Thyroid gland (tissue), 4 donors: Measurements from ENCODE around the gene UBN1.

Experiments
- POLR2A ChIP-seq, 2 donors: fragments of 450-650 bp; IDR thresholded peaks; one replicate each; pipeline ENCODE4 v1.6.1; 2017; ENCODE audit warnings: antibody characterized with exemption in 2 of 2, mild to moderate bottlenecking in 2 of 2, moderate library complexity in 1 of 2
- TF ChIP-seq, protein P1 (sequence below), 6 experiments: fragments of 200-600 bp in 3 of 6; fragments of 450-650 bp in 3 of 6; sonication (generic) in 3 of 6; IDR thresholded peaks; one replicate each; pipeline ENCODE4 v1.5.1; 2016 to 2019; ENCODE audit warnings: antibody characterized with exemption in 6 of 6, mild to moderate bottlenecking in 2 of 6, inconsistent platforms in 1 of 6, moderate library complexity in 1 of 6

DNA sequence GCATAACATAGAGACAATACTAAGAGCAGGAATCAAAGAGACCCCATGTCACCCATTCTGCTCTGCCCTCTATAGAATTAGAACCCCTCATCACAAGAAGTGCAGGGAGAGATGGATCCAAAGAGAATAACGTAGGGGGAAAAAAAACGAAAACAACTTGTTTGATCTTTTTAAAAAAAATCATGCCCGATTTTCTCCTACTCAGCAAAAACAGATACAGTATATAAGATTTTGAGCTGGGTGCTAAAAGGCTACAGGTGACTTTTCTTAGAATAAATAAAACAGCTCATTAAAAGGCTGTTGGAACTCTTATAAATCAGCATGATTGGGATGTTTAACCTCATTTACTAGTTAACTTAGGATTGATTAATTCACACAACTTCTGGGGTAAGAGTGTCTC is 17.4 kb downstream of the UBN1 start:
- TF ChIP-seq, protein P1, sequence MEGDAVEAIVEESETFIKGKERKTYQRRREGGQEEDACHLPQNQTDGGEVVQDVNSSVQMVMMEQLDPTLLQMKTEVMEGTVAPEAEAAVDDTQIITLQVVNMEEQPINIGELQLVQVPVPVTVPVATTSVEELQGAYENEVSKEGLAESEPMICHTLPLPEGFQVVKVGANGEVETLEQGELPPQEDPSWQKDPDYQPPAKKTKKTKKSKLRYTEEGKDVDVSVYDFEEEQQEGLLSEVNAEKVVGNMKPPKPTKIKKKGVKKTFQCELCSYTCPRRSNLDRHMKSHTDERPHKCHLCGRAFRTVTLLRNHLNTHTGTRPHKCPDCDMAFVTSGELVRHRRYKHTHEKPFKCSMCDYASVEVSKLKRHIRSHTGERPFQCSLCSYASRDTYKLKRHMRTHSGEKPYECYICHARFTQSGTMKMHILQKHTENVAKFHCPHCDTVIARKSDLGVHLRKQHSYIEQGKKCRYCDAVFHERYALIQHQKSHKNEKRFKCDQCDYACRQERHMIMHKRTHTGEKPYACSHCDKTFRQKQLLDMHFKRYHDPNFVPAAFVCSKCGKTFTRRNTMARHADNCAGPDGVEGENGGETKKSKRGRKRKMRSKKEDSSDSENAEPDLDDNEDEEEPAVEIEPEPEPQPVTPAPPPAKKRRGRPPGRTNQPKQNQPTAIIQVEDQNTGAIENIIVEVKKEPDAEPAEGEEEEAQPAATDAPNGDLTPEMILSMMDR (IDR thresholded peaks at IDR 0.05): no peak
- TF ChIP-seq POLR2A (IDR thresholded peaks at IDR 0.05): no peak
